Omental fat pad (tissue), 4 donors: ENCODE data around the gene FSTL4. TPM values are rescaled to one million over a fixed set of nuclear protein-coding genes. Genes with fewer than 3 reads are reported as not detected.

Experiments
- ATAC-seq: fragments of 150-250 bp; one replicate; pipeline ENCODE4 v1.9.1; 2016; ENCODE audit warnings: mild to moderate bottlenecking, moderate library complexity; ENCODE audit not compliant: low FRiP score
- DNase-seq: peaks from one replicate; pipeline ENCODE4 v3.0.0-alpha.2; 2019; ENCODE audit warnings: low spot score
- CTCF ChIP-seq, 3 donors: fragments of 450-650 bp; IDR thresholded peaks; one replicate each; pipeline ENCODE4 v1.5.1; 2016 to 2017; ENCODE audit warnings: antibody characterized with exemption in 3 of 3, mild to moderate bottlenecking in 3 of 3, moderate library complexity in 2 of 3
- total RNA-seq, 4 donors: library from RNA; depleted of rRNA; stranded (reverse); fragments of >200 nt; gene quantifications; one replicate each; pipeline ENCODE4 v1.1.0, GENCODE V29; 2016

The FSTL4 gene
- total RNA-seq, 4 donors from 2014 or later: 0.32 TPM; not detected in 3

- no peak for ATAC-seq
- no peak for TF ChIP-seq CTCF (IDR thresholded peaks at IDR 0.05)
- no peak for DNase-seq
Measured at GRCh38 chr5:133376986-133377385, 235.4 kb downstream of the FSTL4 start.

- no peak for DNase-seq
- no peak for TF ChIP-seq CTCF (IDR thresholded peaks at IDR 0.05)
Measured at GRCh38 chr5:133373121-133373870, 239.0 kb downstream of the FSTL4 start.

GRCh38 chr5:133372293-133372937, 239.9 kb downstream of the FSTL4 start:
- ATAC-seq: no peak
- no peak for TF ChIP-seq CTCF (IDR thresholded peaks at IDR 0.05)
- DNase-seq: no peak

More at GRCh38 chr5:133373121-133373870, 239.0 kb downstream of the FSTL4 start:
- no peak for ATAC-seq

GRCh38 chr5:133371371-133372155, 240.8 kb downstream of the FSTL4 start:
- DNase-seq (no peak), ATAC-seq (no peak)
- no peak for TF ChIP-seq CTCF (IDR thresholded peaks at IDR 0.05)

GRCh38 chr5:133370904-133371303, 241.4 kb downstream of the FSTL4 start:
- no peak for TF ChIP-seq CTCF (IDR thresholded peaks at IDR 0.05)
- no peak for ATAC-seq
- no peak for DNase-seq

- TF ChIP-seq CTCF (IDR thresholded peaks at IDR 0.05): no peak
- no peak for ATAC-seq
- DNase-seq: no peak
Measured at GRCh38 chr5:133370036-133370831, 242.1 kb downstream of the FSTL4 start.
